K562 (cell line): ENCODE data around the gene NSMCE1. TPM values are rescaled to one million over a fixed set of nuclear protein-coding genes. Genes with fewer than 3 reads are reported as not detected.

Source experiments
- BHLHE40 ChIP-seq: IDR thresholded peaks from 2 replicates; pipeline ENCODE4 v1.6.1; 2011; ENCODE audit warnings: low read length, improper control_type of control experiment
- DDX20 ChIP-seq: fragments of 450-650 bp; IDR thresholded peaks from 2 replicates; pipeline ENCODE4 v1.6.1; 2016; ENCODE audit warnings: missing genetic modification characterization, low read depth, mild to moderate bottlenecking, missing compliant biosample characterization, moderate library complexity
- DPF2 ChIP-seq: fragments of 450-650 bp; IDR thresholded peaks from 2 replicates; pipeline ENCODE4 v1.6.1; 2016
- E2F3 ChIP-seq: fragments of 250-450 bp; sonication (Bioruptor Pico); IDR thresholded peaks from 2 replicates; pipeline ENCODE4 v1.4.0; 2020; ENCODE audit warnings: mild to moderate bottlenecking
- ELF4 ChIP-seq: fragments of 450-650 bp; formaldehyde crosslinking; IDR thresholded peaks from 2 replicates; pipeline ENCODE4 v1.4.0; 2022; ENCODE audit warnings: missing genetic modification characterization
- FOXA3 ChIP-seq, 2 experiments: fragments of 450-650 bp in 1 of 2; sonication (generic) in 1 of 2; formaldehyde crosslinking; IDR thresholded peaks in 1 of 2; conservative IDR thresholded peaks in 1 of 2; 2 replicates each; pipeline versions ENCODE4 v1.4.0 to v1.8.0; 2020 to 2022; ENCODE audit warnings: mild to moderate bottlenecking in 2 of 2, missing genetic modification reagents in 1 of 2
- GATAD2B ChIP-seq: fragments of 450-650 bp; IDR thresholded peaks from 2 replicates; pipeline ENCODE4 v1.6.1; 2017; ENCODE audit warnings: mild to moderate bottlenecking, borderline replicate concordance
- HBP1 ChIP-seq: fragments of 450-650 bp; formaldehyde crosslinking; IDR thresholded peaks from 2 replicates; pipeline ENCODE4 v1.4.0; 2022; ENCODE audit warnings: missing genetic modification characterization
- HNRNPLL ChIP-seq: fragments of 200-400 bp; formaldehyde crosslinking; IDR thresholded peaks from 2 replicates; pipeline ENCODE4 v1.6.1; 2017; ENCODE audit warnings: low read length, low read depth, mild to moderate bottlenecking; ENCODE audit not compliant: poor library complexity, severe bottlenecking
- LARP7 ChIP-seq: fragments of 450-650 bp; IDR thresholded peaks from 2 replicates; pipeline ENCODE4 v1.6.1; 2016
- MLLT1 ChIP-seq, 2 experiments: fragments of 450-650 bp; IDR thresholded peaks; 2 replicates each; pipeline ENCODE4 v1.6.1; 2016
- MNT ChIP-seq, 2 experiments: fragments of 450-650 bp; conservative IDR thresholded peaks; 2 replicates each; pipeline ENCODE4 v1.6.1; 2017; ENCODE audit warnings: mild to moderate bottlenecking in 2 of 2, moderate library complexity in 2 of 2
- NEUROD1 ChIP-seq: fragments of 150-350 bp; IDR thresholded peaks from 2 replicates; pipeline ENCODE4 v1.6.1; 2014; ENCODE audit warnings: borderline replicate concordance, low read length, low read depth; ENCODE audit not compliant: partially characterized antibody
- NFXL1 ChIP-seq: fragments of 450-650 bp; formaldehyde crosslinking; IDR thresholded peaks from 2 replicates; pipeline ENCODE4 v1.4.0; 2021; ENCODE audit warnings: mild to moderate bottlenecking
- PCBP1 ChIP-seq: fragments of 200-400 bp; formaldehyde crosslinking; IDR thresholded peaks from 2 replicates; pipeline ENCODE4 v1.6.1; 2018; ENCODE audit warnings: mild to moderate bottlenecking, low read depth, low read length; ENCODE audit not compliant: poor library complexity, severe bottlenecking
- SMARCB1 ChIP-seq: IDR thresholded peaks from 2 replicates; pipeline ENCODE4 v1.6.1; 2011; ENCODE audit warnings: improper control_type of control experiment, low read depth; ENCODE audit not compliant: insufficient read length
- SMARCE1 ChIP-seq: fragments of 450-650 bp; IDR thresholded peaks from 2 replicates; pipeline ENCODE4 v1.7.1; 2016; ENCODE audit warnings: mild to moderate bottlenecking
- TAF9B ChIP-seq: fragments of 450-650 bp; IDR thresholded peaks from 2 replicates; pipeline ENCODE4 v1.6.1; 2018; ENCODE audit warnings: mild to moderate bottlenecking; ENCODE audit not compliant: partially characterized antibody
- TCF7L2 ChIP-seq: fragments of 150-350 bp; IDR thresholded peaks from 2 replicates; pipeline ENCODE4 v1.6.1; 2016; ENCODE audit warnings: low read depth, mild to moderate bottlenecking, low read length, moderate library complexity
- ZNF165 ChIP-seq: fragments of 250-450 bp; sonication (Bioruptor Pico); IDR thresholded peaks from 2 replicates; pipeline ENCODE4 v1.4.0; 2020; ENCODE audit warnings: borderline replicate concordance
- ZNF347 ChIP-seq: fragments of 450-650 bp; formaldehyde crosslinking; IDR thresholded peaks from 2 replicates; pipeline ENCODE4 v1.4.0; 2020; ENCODE audit warnings: low read depth, mild to moderate bottlenecking, moderate library complexity
- ZNF512 ChIP-seq: IDR thresholded peaks from 2 replicates; pipeline ENCODE4 v1.6.1; 2016; ENCODE audit warnings: missing genetic modification characterization, missing compliant biosample characterization
- ZNF589 ChIP-seq: fragments of 200-800 bp; sonication (Bioruptor generic); IDR thresholded peaks from 2 replicates; pipeline ENCODE4 v1.6.1; 2016; ENCODE audit warnings: low read depth, missing genetic modification characterization, missing compliant biosample characterization
- ZNF830 ChIP-seq: fragments of 250-450 bp; sonication (Bioruptor Pico); IDR thresholded peaks from 2 replicates; pipeline ENCODE4 v1.5.0; 2021; ENCODE audit warnings: mild to moderate bottlenecking
- polyA plus RNA-seq, 8 experiments: library from polyadenylated mRNA; depleted of rRNA in 4 of 8; stranded (reverse) in 5 of 8; unstranded in 3 of 8; fragments of >200 nt; fragmentation: Nextera tagmentation in 2 of 8; fragmentation: Illumina TruSeq in 1 of 8; extraction: Ambion mirVana in 2 of 8; extraction: Trizol in 1 of 8; gene quantifications; 2 replicates each; pipeline versions ENCODE4 v1.2.1 to v1.2.3, GENCODE V29; 2011 to 2014; ENCODE audit warnings: inconsistent platforms in 1 of 8, missing spikeins in 1 of 8
- total RNA-seq, 7 experiments: library from RNA; depleted of rRNA in 6 of 7; stranded (reverse); fragments of >200 nt in 6 of 7; fragmentation: Illumina TruSeq in 2 of 7; extraction: Trizol in 2 of 7; gene quantifications; 2 replicates each; pipeline versions ENCODE4 v1.2.1 to v1.2.3, GENCODE V29; 2011 to 2021; ENCODE audit warnings: low replicate concordance in 1 of 7

NSMCE1 gene
- total and polyA plus RNA-seq, 9 of the 15 experiments (the other 6 are each of a cell fraction or from before 2014, with no cell fraction given), result 52.1 to 163 (median 61.5) TPM

- no peak for TF ChIP-seq FOXA3 (CRISPR knock-in tag; conservative IDR thresholded peaks at IDR 0.05 in 1 of 2, IDR thresholded peaks at IDR 0.05 in 1 of 2)
- no peak for TF ChIP-seq ZNF512
- TF ChIP-seq ZNF830 (CRISPR knock-in tag), result no peak
- TF ChIP-seq LARP7, result no peak
- no peak for TF ChIP-seq PCBP1
- peak in 1 of 2 experiments; percentile 0; a peak in 1 of 4 replicates for TF ChIP-seq MLLT1 (IDR thresholded peaks at IDR 0.05)
- no peak for TF ChIP-seq SMARCE1
- TF ChIP-seq ZNF347 (CRISPR knock-in tag), result no peak
- peak; percentile 66 for TF ChIP-seq ZNF589
- TF ChIP-seq BHLHE40, result peak; percentile 59; the same call in 1 of the 2 replicates
- no peak for TF ChIP-seq TAF9B
- no peak for TF ChIP-seq NEUROD1
- no peak for TF ChIP-seq GATAD2B
- no peak for TF ChIP-seq HNRNPLL
- TF ChIP-seq SMARCB1, result no peak
- no peak for TF ChIP-seq DPF2
- TF ChIP-seq DDX20 (tag), result no peak
- TF ChIP-seq ZNF165 (CRISPR knock-in tag), result no peak
- no peak for TF ChIP-seq E2F3
- no peak for TF ChIP-seq NFXL1
- TF ChIP-seq ELF4 (CRISPR knock-in tag), result 0 out of 2 replicates have a peak, but pooled peaks have one; percentile 75
- no peak for TF ChIP-seq TCF7L2
- TF ChIP-seq HBP1 (CRISPR knock-in tag), result peak; percentile 7; the same call in 1 of the 2 replicates
- TF ChIP-seq MNT (conservative IDR thresholded peaks at IDR 0.05), result peak in 1 of 2 experiments; percentile 47; a peak in 2 of 4 replicates
Measured at GRCh38 chr16:27238016-27238587, 30.5 kb downstream of the NSMCE1 start (continued).
